Endothelial cell (in vitro differentiated cells): ENCODE measurements around the gene MSMO1. TPM values are rescaled to one million over a fixed set of nuclear protein-coding genes. Genes with fewer than 3 reads are reported as not detected.
A peak's percentile ranks its signal among the peaks of the same experiment; 100 is the strongest.
"Not testable (repeated sequence)": the region's sequence is repeated elsewhere in the genome, so short reads cannot be mapped to it uniquely, and the experiment has no call there.

Source experiments
- DNase-seq: peaks from one replicate; pipeline ENCODE4 v3.0.0; 2021; ENCODE audit warnings: low spot score
- H3K27ac Mint-ChIP-seq: one replicate; pipeline ENCODE4 v1.8.0; 2021; ENCODE audit warnings: mixed read lengths, inconsistent platforms; ENCODE audit not compliant: unreplicated experiment
- H3K27me3 Mint-ChIP-seq: one replicate; pipeline ENCODE4 v1.8.0; 2021; ENCODE audit warnings: mild to moderate bottlenecking, moderate library complexity, mixed read lengths, inconsistent platforms; ENCODE audit not compliant: unreplicated experiment
- H3K36me3 Mint-ChIP-seq: one replicate; pipeline ENCODE4 v1.8.0; 2021; ENCODE audit warnings: mild to moderate bottlenecking, low read depth, mixed read lengths, inconsistent platforms; ENCODE audit not compliant: unreplicated experiment
- H3K4me1 Mint-ChIP-seq: one replicate; pipeline ENCODE4 v1.8.0; 2021; ENCODE audit warnings: mild to moderate bottlenecking, mixed read lengths, inconsistent platforms; ENCODE audit not compliant: unreplicated experiment
- H3K4me3 Mint-ChIP-seq: one replicate; pipeline ENCODE4 v1.8.0; 2021; ENCODE audit warnings: mild to moderate bottlenecking, mixed read lengths, inconsistent platforms; ENCODE audit not compliant: unreplicated experiment
- H3K9me3 Mint-ChIP-seq: one replicate; pipeline ENCODE4 v1.8.0; 2021; ENCODE audit warnings: mixed read lengths, inconsistent platforms; ENCODE audit not compliant: unreplicated experiment
- long read RNA-seq: library from polyadenylated mRNA; unstranded; transcript quantifications from one replicate; pipeline ENCODE4 v2.0.0, GENCODE V29; 2020; ENCODE audit not compliant: unreplicated experiment
- total RNA-seq: library from RNA; stranded (reverse); fragmentation: NEBNext Ultra II Directional; extraction: Animal tissue kit (Norgen Biotek cat#: 25700); gene quantifications from one replicate; pipeline ENCODE4 v1.2.1, GENCODE V29; 2021; ENCODE audit not compliant: unreplicated experiment
- TF ChIP-seq, protein P1 (sequence below): fragments of 200-600 bp; sonication (generic); IDR thresholded peaks from one replicate; pipeline ENCODE4 v1.5.0; 2021; ENCODE audit warnings: antibody characterized with exemption; ENCODE audit not compliant: unreplicated experiment

The MSMO1 gene
- 118 TPM for total RNA-seq
- long read RNA-seq, transcript MSMO1-201 (6 exons, 2,269 nt) = major isoform, 111 of 128 reads
- long read RNA-seq, transcript MSMO1-202 (5 exons, 1,789 nt) = minor isoform, 6 of 128 reads
- long read RNA-seq, partial matches to known transcripts = 4 of 128 reads
- long read RNA-seq, other reads (novel, unspliced or antisense) = 7 of 128 reads

DNA sequence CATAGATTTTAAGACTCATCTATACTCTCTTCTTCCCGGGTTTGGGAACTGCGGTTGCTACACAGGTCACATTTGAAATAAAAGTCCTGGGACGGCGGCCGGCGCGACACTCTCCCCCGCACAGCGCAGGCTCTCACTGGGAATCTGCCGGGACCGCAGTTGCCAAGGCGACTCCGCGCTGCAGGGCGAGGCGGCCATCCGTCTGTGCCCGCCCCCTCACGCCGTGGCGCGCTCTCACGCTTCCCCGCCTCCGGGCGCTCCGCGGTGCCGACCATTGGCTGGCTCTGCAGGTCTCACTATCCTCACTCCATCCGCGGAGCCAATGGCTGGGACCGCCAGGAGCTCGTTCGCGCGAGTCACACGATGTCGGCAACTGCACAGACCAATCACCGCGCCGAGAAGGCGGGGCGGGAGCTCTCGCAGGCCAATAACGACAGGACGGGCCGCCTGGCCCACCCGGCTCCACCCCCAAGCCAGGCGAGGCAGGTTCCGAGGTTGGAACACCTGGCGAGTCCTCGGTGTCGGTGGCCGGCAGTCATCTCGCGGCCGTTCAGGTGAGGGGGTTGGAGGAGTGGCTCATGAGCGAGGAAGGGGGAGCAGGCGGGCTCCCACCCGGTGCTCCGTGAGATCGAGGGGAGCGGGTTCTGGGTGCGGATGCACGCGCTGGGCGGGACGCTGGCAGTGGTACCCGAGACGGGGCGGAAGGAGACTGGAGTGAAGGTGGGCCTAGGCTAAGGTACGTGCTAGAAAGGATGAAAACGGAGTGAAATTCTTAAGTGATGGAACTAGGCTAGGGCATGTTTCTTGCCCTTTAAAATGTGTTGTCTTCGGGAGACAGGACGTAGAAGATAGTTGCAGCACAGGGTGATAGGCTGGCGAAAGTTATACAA is at the start of gene MSMO1:
Gene MSMO1, plus strand, starts transcription at position 459 of the 890 bp plus-strand sequence. CDS start 5,702 bp downstream, outside the sequence.
- H3K27me3 Mint-ChIP-seq = peaks cover 3% of the 10 kb centered on the region
- DNase-seq = peak; percentile 97
- no peaks in the 10 kb centered on the region for H3K9me3 Mint-ChIP-seq
- TF ChIP-seq, protein P1, sequence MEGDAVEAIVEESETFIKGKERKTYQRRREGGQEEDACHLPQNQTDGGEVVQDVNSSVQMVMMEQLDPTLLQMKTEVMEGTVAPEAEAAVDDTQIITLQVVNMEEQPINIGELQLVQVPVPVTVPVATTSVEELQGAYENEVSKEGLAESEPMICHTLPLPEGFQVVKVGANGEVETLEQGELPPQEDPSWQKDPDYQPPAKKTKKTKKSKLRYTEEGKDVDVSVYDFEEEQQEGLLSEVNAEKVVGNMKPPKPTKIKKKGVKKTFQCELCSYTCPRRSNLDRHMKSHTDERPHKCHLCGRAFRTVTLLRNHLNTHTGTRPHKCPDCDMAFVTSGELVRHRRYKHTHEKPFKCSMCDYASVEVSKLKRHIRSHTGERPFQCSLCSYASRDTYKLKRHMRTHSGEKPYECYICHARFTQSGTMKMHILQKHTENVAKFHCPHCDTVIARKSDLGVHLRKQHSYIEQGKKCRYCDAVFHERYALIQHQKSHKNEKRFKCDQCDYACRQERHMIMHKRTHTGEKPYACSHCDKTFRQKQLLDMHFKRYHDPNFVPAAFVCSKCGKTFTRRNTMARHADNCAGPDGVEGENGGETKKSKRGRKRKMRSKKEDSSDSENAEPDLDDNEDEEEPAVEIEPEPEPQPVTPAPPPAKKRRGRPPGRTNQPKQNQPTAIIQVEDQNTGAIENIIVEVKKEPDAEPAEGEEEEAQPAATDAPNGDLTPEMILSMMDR = no peak
- H3K27ac Mint-ChIP-seq = no peak within 1 kb of the TSS
- H3K4me3 Mint-ChIP-seq = no peak within 1 kb of the TSS
- H3K36me3 Mint-ChIP-seq = peaks cover 18% of the 10 kb centered on the region
- peaks cover 28% of the 10 kb centered on the region for H3K4me1 Mint-ChIP-seq

DNA sequence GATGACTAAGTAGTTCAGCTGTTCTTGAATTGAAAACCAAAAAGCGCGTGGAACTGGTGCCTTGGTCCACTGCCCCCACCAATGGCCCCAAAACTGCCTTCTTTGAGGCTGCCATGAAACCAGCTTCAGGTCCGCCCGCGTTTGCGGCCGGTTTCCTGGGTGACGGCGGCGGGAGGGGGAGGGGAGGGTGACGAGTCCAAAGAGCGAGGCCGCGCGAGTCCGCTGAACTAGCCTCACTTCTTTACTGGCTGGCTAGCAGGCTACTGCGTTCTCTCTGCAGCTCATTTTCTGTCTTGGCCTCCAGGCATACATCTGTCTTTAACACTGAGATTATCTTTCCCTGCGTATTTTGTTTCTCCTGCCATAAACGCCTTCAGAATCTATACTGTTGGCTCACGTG is 47.9 kb upstream of the MSMO1 start:
- H3K36me3 Mint-ChIP-seq = peaks cover 14% of the 10 kb centered on the region

DNA sequence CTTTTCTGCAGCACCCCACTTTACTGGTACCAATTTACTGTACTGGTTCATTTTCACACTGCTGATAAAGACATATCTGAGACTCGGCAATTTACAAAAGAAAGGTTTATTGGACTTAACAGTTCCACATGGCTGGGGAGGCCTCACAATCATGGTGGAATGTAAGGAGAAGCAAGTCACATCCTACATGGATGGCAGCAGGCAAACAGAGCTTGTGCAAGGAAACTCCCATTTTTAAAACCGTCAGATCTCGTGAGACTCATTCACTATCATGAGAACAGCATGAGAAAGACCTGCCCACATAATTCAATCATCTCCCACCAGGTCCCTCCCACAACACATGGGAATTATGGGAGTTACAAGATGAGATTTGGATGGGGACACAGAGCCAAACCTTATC is 42.8 kb upstream of the MSMO1 start:
- not testable (repeated sequence) for H3K27me3 Mint-ChIP-seq, H3K4me3 Mint-ChIP-seq, H3K4me1 Mint-ChIP-seq, H3K27ac Mint-ChIP-seq, DNase-seq, H3K9me3 Mint-ChIP-seq
- H3K36me3 Mint-ChIP-seq = peaks cover 18% of the 10 kb centered on the region

More for the DNA sequence above, 47.9 kb upstream of the MSMO1 start:
- not testable (repeated sequence) for H3K27ac Mint-ChIP-seq, H3K9me3 Mint-ChIP-seq, H3K4me1 Mint-ChIP-seq, H3K27me3 Mint-ChIP-seq, H3K4me3 Mint-ChIP-seq, DNase-seq

DNA sequence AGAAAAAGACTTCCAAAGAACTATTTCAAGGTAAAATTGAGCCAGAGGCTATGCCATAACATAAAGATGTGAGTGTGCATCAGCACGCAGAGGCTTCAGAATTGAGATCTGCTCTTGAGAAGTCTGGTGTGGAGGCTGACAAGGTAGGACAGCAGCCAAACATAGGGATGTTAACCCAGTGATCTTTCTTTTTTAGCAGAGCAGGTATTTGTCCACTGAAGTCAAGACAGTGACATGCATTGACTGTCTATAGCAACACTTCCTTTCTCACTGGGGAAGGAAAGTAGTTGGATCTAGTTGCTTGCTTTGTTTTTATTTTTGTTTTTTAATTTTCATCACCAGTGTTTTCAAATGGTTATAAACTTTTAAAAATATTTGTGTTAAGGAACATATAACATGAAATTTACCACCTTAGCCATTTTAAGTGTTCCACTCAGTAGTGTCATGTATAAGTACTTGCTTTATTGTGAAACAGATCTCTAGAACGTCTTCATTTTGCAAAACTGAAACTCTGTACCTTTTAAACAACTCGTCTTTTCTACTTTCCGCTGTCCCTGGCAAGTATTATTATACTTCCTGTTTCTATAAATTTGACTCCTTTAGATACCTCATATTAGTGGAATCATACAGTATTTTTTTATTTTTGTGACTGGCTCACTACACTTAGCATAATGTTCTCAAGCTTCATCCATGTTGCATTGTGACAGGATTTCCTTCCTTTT is 40.7 kb upstream of the MSMO1 start:
- not testable (repeated sequence) for DNase-seq, H3K27ac Mint-ChIP-seq, H3K27me3 Mint-ChIP-seq, H3K4me3 Mint-ChIP-seq, H3K9me3 Mint-ChIP-seq, H3K4me1 Mint-ChIP-seq
- H3K36me3 Mint-ChIP-seq = peaks cover 17% of the 10 kb centered on the region

DNA sequence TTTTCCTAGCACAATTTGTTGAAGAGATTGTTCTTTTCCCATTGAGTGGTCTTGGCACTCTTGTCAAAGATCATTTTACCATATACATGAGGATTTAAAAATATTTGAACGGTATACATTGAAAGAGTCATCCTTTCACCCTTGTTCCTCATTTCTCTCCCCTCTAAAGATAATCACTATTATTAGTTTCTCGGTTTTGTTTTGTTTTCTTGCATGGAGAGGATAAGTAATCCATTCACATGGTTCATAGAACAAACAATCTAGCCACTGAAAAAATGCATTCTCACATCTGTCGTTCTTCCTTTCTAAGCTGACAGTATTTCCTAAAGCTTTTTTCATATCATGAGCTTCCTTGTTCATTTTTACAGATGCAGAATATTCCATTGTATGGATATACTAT is 39.2 kb upstream of the MSMO1 start:
- TF ChIP-seq, protein P1 = no peak
- Mint-ChIP-seq H3K4me3 (no peak overlapping the region), H3K36me3 (peaks cover 10% of the 10 kb centered on the region), H3K27me3 (no peaks in the 10 kb centered on the region), H3K4me1 (no peaks in the 10 kb centered on the region), H3K9me3 (no peaks in the 10 kb centered on the region), H3K27ac (no peak overlapping the region)
- no peak for DNase-seq

DNA sequence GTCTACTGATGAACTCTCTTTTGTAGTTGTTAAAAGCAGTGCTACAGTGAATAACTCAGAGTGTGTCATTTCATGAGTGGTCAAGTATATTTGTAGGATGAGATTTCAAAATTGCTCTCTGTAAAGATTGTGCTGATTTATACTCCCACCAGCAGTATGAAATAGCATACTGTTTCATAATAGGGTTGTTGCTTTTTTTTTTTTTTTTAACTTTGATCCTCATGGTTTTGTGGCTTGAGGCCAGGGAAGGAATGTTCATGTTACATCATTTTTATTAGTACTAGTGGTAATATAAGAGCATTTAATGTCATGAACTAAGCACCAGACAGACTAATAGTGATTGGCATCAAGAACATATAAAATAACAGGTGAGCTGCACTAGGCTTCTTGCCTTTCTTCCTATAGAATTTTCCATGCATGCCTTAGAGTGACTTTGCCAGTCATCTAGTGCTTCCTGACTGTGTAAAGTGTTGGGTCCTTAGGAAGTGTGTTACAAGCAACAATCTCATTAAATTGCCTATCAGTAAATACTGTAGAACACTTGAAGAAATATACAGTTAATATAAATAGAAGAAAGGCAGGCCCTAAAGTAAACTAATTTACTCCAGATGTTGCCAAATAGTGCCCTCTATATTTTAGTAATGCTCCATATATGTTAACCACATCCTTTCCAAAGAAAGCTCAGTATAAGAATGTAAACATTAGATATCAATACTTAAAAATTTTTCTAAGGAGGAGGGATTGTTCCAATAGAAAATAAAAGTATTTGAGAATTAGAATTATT is 38.6 kb upstream of the MSMO1 start:
- H3K36me3 Mint-ChIP-seq = peaks cover 9% of the 10 kb centered on the region

More for the DNA sequence above, 38.6 kb upstream of the MSMO1 start:
- H3K4me3 Mint-ChIP-seq = no peak overlapping the region
- H3K27ac Mint-ChIP-seq = no peak overlapping the region
- no peaks in the 10 kb centered on the region for H3K27me3 Mint-ChIP-seq
- no peak for DNase-seq
- TF ChIP-seq, protein P1 = no peak
- no peaks in the 10 kb centered on the region for H3K4me1 Mint-ChIP-seq
- H3K9me3 Mint-ChIP-seq = no peaks in the 10 kb centered on the region
